D721Med (cell line): ENCODE results near the gene SPATA25.

Experiments
- DNase-seq: peaks from one replicate; pipeline ENCODE4 v3.0.0; 2011; ENCODE audit warnings: low spot score; ENCODE audit not compliant: insufficient read length
- FAIRE-seq: peaks from 2 replicates; lab custom pipeline; 2011; peaks lifted over from hg19 to GRCh38; lab: Jason Lieb, UNC
- TF ChIP-seq, protein P1 (sequence below): IDR thresholded peaks from 2 replicates; pipeline ENCODE4 v1.5.1; 2012; ENCODE audit warnings: mild to moderate bottlenecking, control low read depth; ENCODE audit not compliant: insufficient read depth; ENCODE audit errors: missing control alignments

Gene SPATA25

DNA sequence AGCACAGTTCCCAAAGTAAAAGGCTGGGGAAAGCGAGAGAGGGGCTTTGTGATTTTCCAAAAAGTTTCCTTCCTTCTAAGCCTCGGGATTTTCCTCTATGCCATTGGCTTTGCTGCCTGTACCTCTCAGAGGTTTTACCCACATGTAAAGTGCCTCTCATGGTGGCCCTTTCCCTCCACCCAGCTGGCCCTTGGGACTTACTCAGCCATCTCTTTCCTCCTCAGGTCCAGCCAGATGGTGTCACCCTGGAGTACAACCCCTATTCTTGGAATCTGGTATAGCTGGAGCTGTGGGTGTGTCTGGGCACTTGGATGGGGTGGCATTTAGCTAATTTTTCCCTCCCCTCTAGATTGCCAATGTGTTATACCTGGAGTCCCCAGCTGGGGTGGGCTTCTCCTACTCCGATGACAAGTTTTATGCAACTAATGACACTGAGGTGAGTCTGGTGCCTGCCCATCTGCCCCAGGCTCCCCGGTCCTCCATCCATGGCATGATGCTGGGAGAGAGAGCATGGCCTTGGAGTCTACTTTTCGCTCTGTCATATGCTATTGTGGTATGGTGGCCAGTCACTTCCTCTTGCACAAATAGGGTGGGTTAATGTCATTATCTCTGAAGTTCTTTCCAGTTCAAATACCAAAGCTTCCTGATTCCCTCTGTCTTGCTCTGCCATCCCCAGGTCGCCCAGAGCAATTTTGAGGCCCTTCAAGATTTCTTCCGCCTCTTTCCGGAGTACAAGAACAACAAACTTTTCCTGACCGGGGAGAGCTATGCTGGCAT is 4.8 kb upstream of the SPATA25 start:
- TF ChIP-seq, protein P1, sequence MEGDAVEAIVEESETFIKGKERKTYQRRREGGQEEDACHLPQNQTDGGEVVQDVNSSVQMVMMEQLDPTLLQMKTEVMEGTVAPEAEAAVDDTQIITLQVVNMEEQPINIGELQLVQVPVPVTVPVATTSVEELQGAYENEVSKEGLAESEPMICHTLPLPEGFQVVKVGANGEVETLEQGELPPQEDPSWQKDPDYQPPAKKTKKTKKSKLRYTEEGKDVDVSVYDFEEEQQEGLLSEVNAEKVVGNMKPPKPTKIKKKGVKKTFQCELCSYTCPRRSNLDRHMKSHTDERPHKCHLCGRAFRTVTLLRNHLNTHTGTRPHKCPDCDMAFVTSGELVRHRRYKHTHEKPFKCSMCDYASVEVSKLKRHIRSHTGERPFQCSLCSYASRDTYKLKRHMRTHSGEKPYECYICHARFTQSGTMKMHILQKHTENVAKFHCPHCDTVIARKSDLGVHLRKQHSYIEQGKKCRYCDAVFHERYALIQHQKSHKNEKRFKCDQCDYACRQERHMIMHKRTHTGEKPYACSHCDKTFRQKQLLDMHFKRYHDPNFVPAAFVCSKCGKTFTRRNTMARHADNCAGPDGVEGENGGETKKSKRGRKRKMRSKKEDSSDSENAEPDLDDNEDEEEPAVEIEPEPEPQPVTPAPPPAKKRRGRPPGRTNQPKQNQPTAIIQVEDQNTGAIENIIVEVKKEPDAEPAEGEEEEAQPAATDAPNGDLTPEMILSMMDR, result no peak
- DNase-seq, result no peak
- no peak for FAIRE-seq

DNA sequence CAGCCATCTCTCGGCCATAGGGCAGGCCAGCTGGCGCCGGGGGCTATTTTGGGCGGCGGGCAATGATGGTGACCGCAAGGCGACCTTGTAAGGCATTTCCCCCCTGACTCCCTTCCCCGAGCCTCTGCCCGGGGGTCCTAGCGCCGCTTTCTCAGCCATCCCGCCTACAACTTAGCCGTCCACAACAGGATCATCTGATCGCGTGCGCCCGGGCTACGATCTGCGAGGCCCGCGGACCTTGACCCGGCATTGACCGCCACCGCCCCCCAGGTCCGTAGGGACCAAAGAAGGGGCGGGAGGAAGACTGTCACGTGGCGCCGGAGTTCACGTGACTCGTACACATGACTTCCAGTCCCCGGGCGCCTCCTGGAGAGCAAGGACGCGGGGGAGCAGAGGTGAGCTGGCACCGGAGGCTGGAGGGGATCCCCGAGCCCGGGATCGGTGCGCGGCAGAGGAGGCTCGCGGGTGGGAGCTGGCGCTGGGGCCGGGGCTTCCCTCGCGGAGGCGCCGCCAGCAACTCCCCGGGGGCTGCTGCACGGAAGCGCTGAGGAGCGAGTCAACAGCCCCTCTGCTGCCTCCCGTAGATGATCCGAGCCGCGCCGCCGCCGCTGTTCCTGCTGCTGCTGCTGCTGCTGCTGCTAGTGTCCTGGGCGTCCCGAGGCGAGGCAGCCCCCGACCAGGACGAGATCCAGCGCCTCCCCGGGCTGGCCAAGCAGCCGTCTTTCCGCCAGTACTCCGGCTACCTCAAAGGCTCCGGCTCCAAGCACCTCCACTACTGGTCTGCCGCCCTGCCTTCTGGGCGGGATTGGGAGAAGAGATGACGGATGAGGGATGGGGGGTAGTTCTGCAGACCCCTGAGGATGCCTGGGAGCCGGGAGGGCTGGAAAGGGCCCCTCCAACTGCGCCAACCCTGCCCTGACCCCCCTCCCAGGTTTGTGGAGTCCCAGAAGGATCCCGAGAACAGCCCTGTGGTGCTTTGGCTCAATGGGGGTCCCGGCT is 3.9 kb upstream of the SPATA25 start, which contains the start of the genes CTSA and NEURL2:
CTSA (plus strand) TSS at position 351 of the 999 bp plus-strand sequence; CDS start at position 585, 234 bp downstream.
NEURL2 (minus strand) TSS at position 224 of the 999 bp plus-strand sequence; CDS start at position 7, 217 bp downstream.
- TF ChIP-seq, protein P1, result peak; percentile 2
- FAIRE-seq (no peak), DNase-seq (peak; percentile 99)

DNA sequence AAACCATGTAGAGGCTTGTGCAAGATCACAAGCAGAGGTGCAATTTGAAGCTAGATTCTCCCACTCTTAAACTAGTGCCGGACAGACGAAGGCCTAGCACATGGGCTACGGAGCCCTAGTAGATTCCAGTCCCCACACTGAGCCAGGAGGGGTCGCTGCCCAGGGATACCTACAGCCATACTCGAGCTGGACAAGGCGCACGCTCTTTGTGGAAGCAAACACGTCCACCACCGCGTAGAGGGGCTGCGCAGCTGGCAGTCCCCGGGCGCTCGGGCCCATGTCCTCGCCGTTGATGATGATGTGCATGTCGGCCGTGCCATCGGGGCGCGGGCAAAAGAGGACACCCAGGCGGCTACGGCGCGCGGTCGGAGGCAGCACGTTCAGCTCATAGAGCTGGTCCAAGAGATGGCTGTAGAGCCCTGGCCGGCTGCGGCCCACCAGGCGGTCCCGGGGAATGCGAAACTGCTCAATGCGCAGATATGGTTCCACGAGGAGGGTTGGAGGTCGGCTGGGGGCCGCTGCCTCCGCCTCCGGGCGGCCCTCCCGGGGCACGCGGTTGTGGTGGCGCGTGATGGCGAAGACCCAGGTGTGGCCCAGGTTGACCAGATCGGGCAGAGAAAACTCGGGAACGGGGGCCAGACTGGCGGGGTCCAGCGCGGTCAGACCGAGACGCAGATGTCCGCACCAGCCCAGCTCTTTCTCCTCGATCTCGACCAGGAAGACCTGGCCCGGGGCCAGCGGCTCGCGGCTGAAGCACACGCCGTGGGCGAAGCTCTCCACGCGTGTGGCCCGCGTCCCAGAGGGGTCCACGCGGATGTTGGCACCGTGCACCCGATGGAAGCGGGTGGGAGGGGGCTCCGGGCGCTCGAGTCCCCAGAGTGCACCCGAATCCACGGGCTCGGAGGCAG is 2.9 kb upstream of the SPATA25 start:
- FAIRE-seq (no peak), DNase-seq (peak; percentile 85)
- TF ChIP-seq, protein P1, result peak; percentile 67

DNA sequence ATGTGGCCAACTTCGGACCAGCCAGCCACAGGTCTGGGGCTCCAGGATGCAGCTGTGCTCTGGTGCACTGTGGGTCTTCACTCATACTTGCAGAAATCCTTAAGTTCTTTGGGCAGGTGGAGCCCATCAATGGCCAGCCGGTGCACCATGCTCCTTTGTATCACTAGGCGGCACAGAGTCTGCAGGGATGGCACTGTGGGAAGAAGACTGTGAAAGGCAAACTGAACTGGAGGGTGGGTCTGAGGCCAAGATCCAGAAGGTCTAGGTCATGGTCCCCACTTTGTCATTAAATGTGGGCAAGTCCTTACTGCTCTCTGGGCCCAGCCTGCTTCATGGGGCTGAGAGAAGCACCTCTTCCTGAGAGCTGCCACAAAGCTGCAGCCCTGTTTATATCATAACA is 1.3 kb upstream of the SPATA25 start:
- FAIRE-seq (no peak), DNase-seq (no peak)
- TF ChIP-seq, protein P1, result no peak

DNA sequence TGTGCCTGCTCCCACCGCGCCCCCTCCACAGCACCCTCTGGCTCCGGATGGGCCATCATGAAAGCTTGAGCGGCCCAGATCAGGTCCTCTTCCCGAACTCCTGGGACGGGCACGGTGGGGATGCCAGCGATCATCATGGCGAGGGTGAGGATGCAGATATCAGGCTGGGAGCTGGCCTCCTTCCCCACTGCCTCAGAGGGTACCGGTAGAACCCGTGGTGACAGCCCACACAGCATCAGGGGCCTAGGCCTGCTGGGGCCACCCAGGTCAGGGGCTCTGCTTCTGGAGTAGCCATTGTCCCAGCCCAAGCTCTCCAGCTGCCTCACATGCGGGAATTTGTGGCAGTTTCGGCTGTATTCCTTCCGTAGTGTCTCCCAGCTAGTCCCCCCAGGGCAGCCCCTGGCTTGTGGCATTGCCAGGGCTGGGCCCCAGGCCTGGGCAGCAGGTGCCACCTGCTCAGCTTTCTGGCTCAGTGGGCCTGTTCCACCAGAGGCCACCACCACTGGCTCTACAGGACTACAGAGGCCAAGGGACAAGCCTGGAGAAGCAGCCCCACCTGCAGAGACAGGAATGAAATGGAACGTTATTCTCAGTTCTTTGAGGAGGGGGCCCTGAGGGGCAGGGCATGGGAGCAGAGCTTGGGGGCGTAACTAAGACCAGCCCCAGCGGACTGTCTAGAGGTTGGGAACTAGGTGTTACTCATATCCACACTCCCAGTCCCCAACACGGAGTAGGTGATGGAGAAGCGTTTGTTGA is 654 bp downstream of the SPATA25 start:
- TF ChIP-seq, protein P1, result no peak
- no peak for DNase-seq
- no peak for FAIRE-seq

DNA sequence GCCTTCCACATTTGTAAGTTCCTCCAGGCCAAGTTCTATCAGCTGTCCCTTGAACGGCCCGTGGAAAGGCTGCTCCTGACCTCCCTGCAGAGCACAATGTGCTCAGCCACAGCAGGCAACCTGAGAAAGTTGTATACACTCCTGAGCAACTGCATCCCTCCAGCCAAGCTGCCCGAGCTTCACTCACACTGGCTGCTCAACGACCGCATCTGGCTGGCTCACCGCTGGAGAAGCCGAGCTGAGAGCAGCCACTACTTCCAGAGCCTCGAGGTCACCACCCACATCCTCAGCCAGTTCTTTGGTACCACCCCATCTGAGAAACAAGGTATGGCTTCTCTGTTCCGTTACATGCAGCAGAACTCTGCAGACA is 4.3 kb downstream of the SPATA25 start:
- TF ChIP-seq, protein P1, result no peak
- FAIRE-seq, result no peak
- DNase-seq, result no peak
